GM23248 (cell line): Measurements from ENCODE around the gene NCOR2. TPM values are rescaled to one million over a fixed set of nuclear protein-coding genes. Genes with fewer than 3 reads are reported as not detected.

Source experiments
- DNase-seq: peaks from one replicate; pipeline ENCODE4 v3.0.0-alpha.2; 2015
- H2AFZ ChIP-seq: fragments of 200-600 bp; sonication (generic); 2 replicates; pipeline ENCODE4 v1.6.1; 2016; ENCODE audit warnings: antibody characterized with exemption
- H3F3A ChIP-seq: fragments of 200-600 bp; sonication (generic); 2 replicates; pipeline ENCODE4 v1.6.1; 2016; ENCODE audit warnings: mild to moderate bottlenecking, antibody characterized with exemption, mixed run types; ENCODE audit not compliant: insufficient read depth
- H3K27ac ChIP-seq: fragments of 200-600 bp; sonication (generic); 2 replicates; pipeline ENCODE4 v1.5.1; 2016; ENCODE audit warnings: mild to moderate bottlenecking
- H3K27me3 ChIP-seq: fragments of 200-600 bp; sonication (generic); replicated peaks from 2 replicates; pipeline ENCODE4 v1.6.1; 2016; ENCODE audit warnings: mild to moderate bottlenecking; ENCODE audit not compliant: insufficient read depth
- H3K36me3 ChIP-seq: fragments of 200-600 bp; sonication (generic); 2 replicates; pipeline ENCODE4 v1.6.1; 2016; ENCODE audit warnings: low read depth, mild to moderate bottlenecking
- H3K4me1 ChIP-seq: fragments of 200-600 bp; sonication (generic); 2 replicates; pipeline ENCODE4 v1.6.1; 2016; ENCODE audit warnings: mild to moderate bottlenecking; ENCODE audit not compliant: insufficient read depth
- H3K4me2 ChIP-seq: fragments of 200-600 bp; sonication (generic); one replicate; pipeline ENCODE4 v1.6.1; 2016; ENCODE audit warnings: mild to moderate bottlenecking; ENCODE audit not compliant: unreplicated experiment
- H3K4me3 ChIP-seq: fragments of 200-600 bp; sonication (generic); 2 replicates; pipeline ENCODE4 v1.5.1; 2016; ENCODE audit warnings: mild to moderate bottlenecking
- H3K79me2 ChIP-seq: fragments of 200-600 bp; sonication (generic); 2 replicates; pipeline ENCODE4 v1.6.1; 2016; ENCODE audit warnings: mild to moderate bottlenecking; ENCODE audit not compliant: insufficient read depth
- H3K9ac ChIP-seq: fragments of 200-600 bp; sonication (generic); 2 replicates; pipeline ENCODE4 v1.6.1; 2016; ENCODE audit warnings: mild to moderate bottlenecking
- H3K9me2 ChIP-seq: fragments of 200-600 bp; sonication (generic); 2 replicates; pipeline ENCODE4 v1.6.1; 2016; ENCODE audit warnings: mixed run types, mild to moderate bottlenecking, moderate library complexity; ENCODE audit not compliant: insufficient read depth
- H3K9me3 ChIP-seq: fragments of 200-600 bp; sonication (generic); one replicate; pipeline ENCODE4 v1.6.1; 2017; ENCODE audit warnings: low read depth
- H4K20me1 ChIP-seq: fragments of 200-600 bp; sonication (generic); 2 replicates; pipeline ENCODE4 v1.6.0; 2016; ENCODE audit not compliant: insufficient read depth
- EZH2 ChIP-seq: fragments of 200-600 bp; sonication (generic); IDR thresholded peaks from 2 replicates; pipeline ENCODE4 v1.6.1; 2018; ENCODE audit warnings: antibody characterized with exemption, mild to moderate bottlenecking; ENCODE audit not compliant: insufficient read depth, poor library complexity, severe bottlenecking
- EZH2phosphoT487 ChIP-seq: fragments of 200-600 bp; sonication (generic); IDR thresholded peaks from 2 replicates; pipeline ENCODE4 v1.6.1; 2018; ENCODE audit warnings: antibody characterized with exemption, moderate library complexity, mild to moderate bottlenecking, low read depth; ENCODE audit not compliant: insufficient read depth
- WGBS, 2 experiments: methylation state at CpG; one replicate each; pipeline ENCODE4 v1.1.6; 2015 to 2017; ENCODE audit warnings: low lambda C conversion rate in 2 of 2, low coverage in 1 of 2; ENCODE audit errors: missing lambda C conversion rate in 2 of 2; 5-methylcytosine and 5-hydroxymethylcytosine counted together
- in situ Hi-C: fragments of 300-500 bp; cut with MboI; formaldehyde crosslinking; loops from 2 replicates; pipeline ENCODE4 v1.15.0; 2020
- polyA plus RNA-seq: library from polyadenylated mRNA; unstranded; fragments of >200 nt; fragmentation: Nextera tagmentation; extraction: Ambion mirVana; gene quantifications from 2 replicates; pipeline ENCODE4 v1.2.1, GENCODE V29; 2016
- total RNA-seq: library from RNA; depleted of rRNA; stranded (reverse); fragments of >200 nt; shearing (Covaris generic); gene quantifications from 2 replicates; pipeline ENCODE4 v1.2.3, GENCODE V29; 2014

Gene NCOR2
- total and polyA plus RNA-seq, 2 experiments from 2014 or later = 37.7 to 43.5 TPM

DNA sequence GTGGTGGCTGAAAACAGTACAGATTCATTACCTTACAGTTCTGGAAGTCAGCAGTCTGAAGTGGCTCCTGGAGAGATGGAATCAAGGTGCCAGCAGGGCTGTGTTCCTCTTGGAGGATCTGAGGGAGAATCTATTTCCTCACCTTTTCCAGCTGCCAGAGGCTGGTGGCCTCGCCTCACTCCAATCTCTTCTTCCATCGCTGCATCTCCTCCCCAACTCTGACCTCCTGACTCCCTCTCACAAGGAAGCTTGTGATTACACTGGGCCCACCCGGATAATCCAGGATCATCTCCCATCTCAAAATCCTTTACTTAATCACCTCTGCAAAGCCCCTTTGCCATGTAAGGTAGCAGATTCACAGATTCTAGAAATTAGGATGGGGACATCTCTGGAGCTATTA, 11.4 kb upstream of the NCOR2 start:
- no peak for TF ChIP-seq EZH2phosphoT487
- no peak for TF ChIP-seq EZH2
- Histone ChIP-seq H3K27ac (no peak overlapping the region), H3K9me3 (no peaks in the 10 kb centered on the region), H4K20me1 (no peaks in the 10 kb centered on the region), H3K9ac (no peak overlapping the region), H2AFZ (no peak overlapping the region), H3K27me3 (no peaks in the 10 kb centered on the region), H3K79me2 (no peaks in the 10 kb centered on the region), H3K9me2 (no peaks in the 10 kb centered on the region), H3F3A (no peaks in the 10 kb centered on the region), H3K4me3 (no peak overlapping the region), H3K4me2 (no peak overlapping the region), H3K36me3 (no peaks in the 10 kb centered on the region), H3K4me1 (no peaks in the 10 kb centered on the region)
- WGBS, 2 experiments = 92 to 98% methylated on average over 3 of the region's 3 CpGs
- in situ Hi-C loops = no loop called here
- DNase-seq = no peak

DNA sequence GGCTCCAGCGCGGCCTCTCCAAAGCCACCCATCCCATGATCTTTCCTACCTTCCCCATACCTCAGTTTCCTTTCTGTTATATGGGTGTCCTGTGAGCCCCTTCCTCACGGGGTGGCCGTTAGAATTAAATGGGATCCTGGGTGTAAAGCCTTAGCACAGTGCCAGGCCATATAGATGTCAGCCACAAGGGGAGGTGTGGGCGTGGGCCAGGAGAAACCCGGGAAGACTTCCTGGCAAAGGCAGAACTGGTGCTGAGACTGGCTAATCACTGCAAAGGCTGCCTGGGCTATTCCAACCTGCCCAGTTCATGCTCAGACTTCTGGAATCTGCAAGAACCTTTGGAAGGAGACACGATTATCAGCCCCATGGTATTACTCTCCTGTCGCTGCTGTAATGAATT, 11.0 kb upstream of the NCOR2 start:
- WGBS, 2 experiments = 84 to 89% methylated on average over 8 of the region's 8 CpGs
- H3K4me3 ChIP-seq = no peak overlapping the region
- DNase-seq = no peak
- H3F3A ChIP-seq = no peaks in the 10 kb centered on the region
- no peak overlapping the region for H3K4me2 ChIP-seq
- H4K20me1 ChIP-seq = no peaks in the 10 kb centered on the region
- H3K27ac ChIP-seq = no peak overlapping the region
- H3K9me3 ChIP-seq = no peaks in the 10 kb centered on the region
- no peak for TF ChIP-seq EZH2
- no peak for TF ChIP-seq EZH2phosphoT487
- no peak overlapping the region for H2AFZ ChIP-seq
- no peaks in the 10 kb centered on the region for H3K36me3 ChIP-seq
- H3K9ac ChIP-seq = no peak overlapping the region
- no peaks in the 10 kb centered on the region for H3K9me2 ChIP-seq
- in situ Hi-C loops = no loop called here
- H3K27me3 ChIP-seq = no peaks in the 10 kb centered on the region
- no peaks in the 10 kb centered on the region for H3K4me1 ChIP-seq
- H3K79me2 ChIP-seq = no peaks in the 10 kb centered on the region

DNA sequence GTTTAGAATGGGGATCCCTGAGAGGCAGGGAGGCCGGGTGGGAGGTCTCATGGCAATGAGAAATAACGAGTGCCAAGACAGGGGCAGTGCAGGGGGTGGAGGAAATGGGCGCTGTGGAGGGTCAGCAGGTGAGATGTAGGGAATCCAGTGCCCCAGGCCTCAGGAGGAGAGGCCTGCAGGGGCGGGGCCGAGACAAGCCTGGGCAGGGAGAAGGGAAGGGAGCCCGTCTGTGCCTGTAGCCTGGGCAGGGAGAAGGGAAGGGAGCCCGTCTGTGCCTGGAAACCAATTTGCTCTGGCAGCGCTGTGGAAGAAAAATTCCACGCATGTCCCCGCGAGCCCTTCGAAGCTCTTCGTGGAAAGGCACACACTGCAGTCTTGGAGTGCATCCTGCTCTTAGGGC, 10.6 kb upstream of the NCOR2 start:
- H3F3A ChIP-seq = no peaks in the 10 kb centered on the region
- H3K36me3 ChIP-seq = no peaks in the 10 kb centered on the region
- no peak overlapping the region for H3K9ac ChIP-seq
- no peak overlapping the region for H2AFZ ChIP-seq
- no peaks in the 10 kb centered on the region for H3K79me2 ChIP-seq
- no peak for DNase-seq
- no peaks in the 10 kb centered on the region for H4K20me1 ChIP-seq
- H3K4me3 ChIP-seq = no peak overlapping the region
- H3K4me2 ChIP-seq = no peak overlapping the region
- in situ Hi-C loops = no loop called here
- no peaks in the 10 kb centered on the region for H3K9me2 ChIP-seq
- H3K4me1 ChIP-seq = no peaks in the 10 kb centered on the region
- H3K27ac ChIP-seq = no peak overlapping the region
- no peaks in the 10 kb centered on the region for H3K27me3 ChIP-seq
- 90 to 91% methylated on average over 12 to 13 of the region's 13 CpGs for WGBS, 2 experiments
- TF ChIP-seq EZH2phosphoT487 (no peak), EZH2 (no peak)
- no peaks in the 10 kb centered on the region for H3K9me3 ChIP-seq

DNA sequence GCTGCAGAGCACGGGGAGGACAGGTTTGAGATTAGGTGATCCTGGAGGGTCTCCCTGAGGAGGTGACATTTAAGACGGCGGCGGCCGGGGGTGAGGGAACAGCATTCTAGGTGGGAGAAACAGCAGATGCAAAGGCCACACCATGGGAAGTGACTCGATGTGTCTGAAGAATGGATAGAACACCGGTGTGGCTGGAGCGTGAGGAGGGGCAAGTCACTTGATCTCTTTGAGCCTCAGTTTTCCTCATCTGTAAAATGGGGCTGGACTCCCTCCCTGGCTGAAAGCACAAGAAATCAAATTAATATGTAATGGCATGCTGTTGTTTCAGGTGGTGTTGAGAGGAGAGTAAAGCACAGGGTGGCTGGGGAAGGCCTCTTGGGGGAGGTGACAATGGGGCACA, 10.0 kb upstream of the NCOR2 start:
- Histone ChIP-seq H3K4me2 (no peak overlapping the region), H2AFZ (no peak overlapping the region)

More for the DNA sequence above, 10.0 kb upstream of the NCOR2 start:
- no peak for DNase-seq
- Histone ChIP-seq H3K9me2 (no peaks in the 10 kb centered on the region), H3K79me2 (no peaks in the 10 kb centered on the region), H3K4me3 (no peak overlapping the region), H3K36me3 (no peaks in the 10 kb centered on the region), H3K27ac (no peak overlapping the region), H3K9me3 (no peaks in the 10 kb centered on the region), H3F3A (no peaks in the 10 kb centered on the region), H3K4me1 (no peaks in the 10 kb centered on the region), H3K27me3 (no peaks in the 10 kb centered on the region), H4K20me1 (no peaks in the 10 kb centered on the region), H3K9ac (no peak overlapping the region)
- TF ChIP-seq EZH2phosphoT487 (no peak), EZH2 (no peak)
- WGBS, 2 experiments = 89 to 91% methylated on average over 8 of the region's 8 CpGs
- in situ Hi-C loops = no loop called here
